Thoracic aorta (tissue), 2 donors: ENCODE measurements around the gene RRBP1. TPM values are rescaled to one million over a fixed set of nuclear protein-coding genes. Genes with fewer than 3 reads are reported as not detected.

ENCODE experiments used
- ATAC-seq: fragments of 150-250 bp; one replicate; pipeline ENCODE4 v1.8.0; 2017; ENCODE audit warnings: low read depth; ENCODE audit not compliant: insufficient number of reproducible peaks, low FRiP score
- DNase-seq: peaks from one replicate; pipeline ENCODE4 v3.0.0-alpha.2; 2020; ENCODE audit warnings: low spot score
- H3K27ac ChIP-seq, 2 donors: fragments of 200-600 bp; sonication (generic); 1 replicate in 1 of 2; 2 replicates in 1 of 2; pipeline ENCODE4 v1.5.1; 2016; ENCODE audit warnings: mild to moderate bottlenecking in 2 of 2, moderate library complexity in 2 of 2
- H3K27me3 ChIP-seq: fragments of 200-600 bp; sonication (generic); replicated peaks from 2 replicates; pipeline ENCODE4 v1.6.0; 2016; ENCODE audit warnings: mild to moderate bottlenecking; ENCODE audit not compliant: insufficient read depth
- H3K36me3 ChIP-seq: fragments of 200-600 bp; sonication (generic); one replicate; pipeline ENCODE4 v1.5.1; 2016
- H3K4me1 ChIP-seq, 2 donors: fragments of 200-600 bp; sonication (generic); 1 replicate in 1 of 2; 2 replicates in 1 of 2; pipeline versions ENCODE4 v1.5.1 to v1.6.0; 2016; ENCODE audit warnings: low read depth in 2 of 2, mild to moderate bottlenecking in 1 of 2; ENCODE audit not compliant: control insufficient read depth in 1 of 2
- H3K4me3 ChIP-seq: fragments of 200-600 bp; sonication (generic); 2 replicates; pipeline ENCODE4 v1.5.1; 2016; ENCODE audit warnings: mild to moderate bottlenecking
- H3K9me3 ChIP-seq: fragments of 200-600 bp; sonication (generic); 2 replicates; pipeline ENCODE4 v1.5.1; 2016
- total RNA-seq, 2 donors: library from RNA; depleted of rRNA; stranded (reverse); fragments of >200 nt; gene quantifications; one replicate each; pipeline versions ENCODE4 v1.1.0 to v1.2.3, GENCODE V29; 2016
- TF ChIP-seq, protein P1 (sequence below): fragments of 200-600 bp; sonication (generic); IDR thresholded peaks from one replicate; pipeline ENCODE4 v1.5.1; 2019; ENCODE audit warnings: antibody characterized with exemption

RRBP1 gene, protein sequence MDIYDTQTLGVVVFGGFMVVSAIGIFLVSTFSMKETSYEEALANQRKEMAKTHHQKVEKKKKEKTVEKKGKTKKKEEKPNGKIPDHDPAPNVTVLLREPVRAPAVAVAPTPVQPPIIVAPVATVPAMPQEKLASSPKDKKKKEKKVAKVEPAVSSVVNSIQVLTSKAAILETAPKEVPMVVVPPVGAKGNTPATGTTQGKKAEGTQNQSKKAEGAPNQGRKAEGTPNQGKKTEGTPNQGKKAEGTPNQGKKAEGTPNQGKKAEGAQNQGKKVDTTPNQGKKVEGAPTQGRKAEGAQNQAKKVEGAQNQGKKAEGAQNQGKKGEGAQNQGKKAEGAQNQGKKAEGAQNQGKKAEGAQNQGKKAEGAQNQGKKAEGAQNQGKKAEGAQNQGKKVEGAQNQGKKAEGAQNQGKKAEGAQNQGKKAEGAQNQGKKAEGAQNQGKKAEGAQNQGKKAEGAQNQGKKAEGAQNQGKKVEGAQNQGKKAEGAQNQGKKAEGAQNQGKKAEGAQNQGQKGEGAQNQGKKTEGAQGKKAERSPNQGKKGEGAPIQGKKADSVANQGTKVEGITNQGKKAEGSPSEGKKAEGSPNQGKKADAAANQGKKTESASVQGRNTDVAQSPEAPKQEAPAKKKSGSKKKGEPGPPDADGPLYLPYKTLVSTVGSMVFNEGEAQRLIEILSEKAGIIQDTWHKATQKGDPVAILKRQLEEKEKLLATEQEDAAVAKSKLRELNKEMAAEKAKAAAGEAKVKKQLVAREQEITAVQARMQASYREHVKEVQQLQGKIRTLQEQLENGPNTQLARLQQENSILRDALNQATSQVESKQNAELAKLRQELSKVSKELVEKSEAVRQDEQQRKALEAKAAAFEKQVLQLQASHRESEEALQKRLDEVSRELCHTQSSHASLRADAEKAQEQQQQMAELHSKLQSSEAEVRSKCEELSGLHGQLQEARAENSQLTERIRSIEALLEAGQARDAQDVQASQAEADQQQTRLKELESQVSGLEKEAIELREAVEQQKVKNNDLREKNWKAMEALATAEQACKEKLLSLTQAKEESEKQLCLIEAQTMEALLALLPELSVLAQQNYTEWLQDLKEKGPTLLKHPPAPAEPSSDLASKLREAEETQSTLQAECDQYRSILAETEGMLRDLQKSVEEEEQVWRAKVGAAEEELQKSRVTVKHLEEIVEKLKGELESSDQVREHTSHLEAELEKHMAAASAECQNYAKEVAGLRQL (N-terminal part only)
- 100 to 1,000 TPM; 113 to 163 TPM for total RNA-seq

DNA sequence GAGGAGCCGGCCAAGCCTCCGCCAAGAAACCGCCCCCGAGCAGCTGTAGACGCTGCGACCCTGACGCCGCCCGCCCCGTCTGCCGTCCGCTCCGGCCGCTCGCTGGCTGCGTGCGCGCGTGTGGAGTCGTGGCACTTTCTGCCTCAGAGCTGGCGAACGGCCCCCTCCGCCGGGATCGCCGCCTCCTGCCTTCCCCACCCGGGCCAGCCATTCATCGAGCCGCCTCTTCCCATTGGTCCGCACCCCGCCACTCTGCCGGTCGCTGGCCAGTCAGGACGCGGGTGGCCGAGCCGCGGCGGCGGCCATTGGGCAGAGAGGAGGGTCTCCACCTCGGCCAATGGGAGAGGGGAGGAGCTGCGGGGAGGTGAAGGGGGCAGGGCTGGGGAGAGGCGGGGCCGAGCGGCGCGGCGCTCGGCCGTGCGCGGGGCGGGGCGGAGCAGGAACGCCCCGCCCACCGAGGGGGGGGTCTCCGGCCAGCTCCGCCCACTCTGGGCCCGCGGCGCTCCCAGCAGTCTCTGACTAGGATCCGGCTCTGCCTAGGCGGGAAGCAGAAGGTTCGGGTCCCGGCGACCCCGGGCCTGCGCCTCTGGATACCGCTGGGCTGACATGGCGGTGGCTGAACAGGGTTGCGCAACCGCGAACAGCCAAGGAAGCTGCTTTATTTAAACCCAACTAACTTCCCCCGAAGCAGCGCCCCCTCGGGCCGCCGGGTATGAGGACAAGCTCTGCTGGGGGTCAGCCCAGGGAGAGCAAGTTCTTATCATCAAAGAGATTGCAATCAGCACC is at the start of gene RRBP1:
Gene RRBP1, minus strand, starts transcription at position 140 of the 786 bp plus-strand sequence. CDS start 21,735 bp downstream, outside the sequence.
- peak; percentile 94 for DNase-seq
- TF ChIP-seq, protein P1, sequence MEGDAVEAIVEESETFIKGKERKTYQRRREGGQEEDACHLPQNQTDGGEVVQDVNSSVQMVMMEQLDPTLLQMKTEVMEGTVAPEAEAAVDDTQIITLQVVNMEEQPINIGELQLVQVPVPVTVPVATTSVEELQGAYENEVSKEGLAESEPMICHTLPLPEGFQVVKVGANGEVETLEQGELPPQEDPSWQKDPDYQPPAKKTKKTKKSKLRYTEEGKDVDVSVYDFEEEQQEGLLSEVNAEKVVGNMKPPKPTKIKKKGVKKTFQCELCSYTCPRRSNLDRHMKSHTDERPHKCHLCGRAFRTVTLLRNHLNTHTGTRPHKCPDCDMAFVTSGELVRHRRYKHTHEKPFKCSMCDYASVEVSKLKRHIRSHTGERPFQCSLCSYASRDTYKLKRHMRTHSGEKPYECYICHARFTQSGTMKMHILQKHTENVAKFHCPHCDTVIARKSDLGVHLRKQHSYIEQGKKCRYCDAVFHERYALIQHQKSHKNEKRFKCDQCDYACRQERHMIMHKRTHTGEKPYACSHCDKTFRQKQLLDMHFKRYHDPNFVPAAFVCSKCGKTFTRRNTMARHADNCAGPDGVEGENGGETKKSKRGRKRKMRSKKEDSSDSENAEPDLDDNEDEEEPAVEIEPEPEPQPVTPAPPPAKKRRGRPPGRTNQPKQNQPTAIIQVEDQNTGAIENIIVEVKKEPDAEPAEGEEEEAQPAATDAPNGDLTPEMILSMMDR: peak; percentile 70
- H3K4me3 ChIP-seq: peak within 1 kb of the TSS; percentile 77
- no peaks in the 10 kb centered on the region for H3K36me3 ChIP-seq
- no peaks in the 10 kb centered on the region for H3K9me3 ChIP-seq
- H3K27ac ChIP-seq: peak within 1 kb of the TSS; percentile 91 to 96
- H3K27me3 ChIP-seq: no peaks in the 10 kb centered on the region
- ATAC-seq: peak; percentile 76
- peaks cover 3 to 24% of the 10 kb centered on the region in 2 donors for H3K4me1 ChIP-seq

DNA sequence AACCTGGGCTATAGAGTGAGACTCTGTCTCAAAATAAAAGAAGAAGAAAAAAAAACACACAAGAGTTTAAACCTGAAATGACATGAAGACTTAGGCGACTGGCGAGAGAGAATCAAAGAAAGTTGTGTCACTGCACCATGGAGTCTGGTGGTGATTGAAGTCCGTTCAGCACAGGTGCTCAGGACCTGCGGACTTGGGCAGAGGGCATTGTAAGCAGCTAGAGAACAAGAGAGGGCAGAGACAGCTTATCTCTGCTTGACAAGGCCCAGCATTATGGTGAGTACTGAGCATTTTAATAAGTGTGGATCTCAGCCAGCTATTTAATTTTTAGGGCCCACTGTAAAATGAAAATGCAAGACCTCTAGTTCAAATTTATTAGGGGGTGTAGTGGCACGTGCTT is 49.2 kb upstream of the RRBP1 start:
- Histone ChIP-seq H3K36me3 (no peaks in the 10 kb centered on the region), H3K27me3 (no peaks in the 10 kb centered on the region), H3K4me1 (no peaks in the 10 kb centered on the region), H3K9me3 (no peaks in the 10 kb centered on the region), H3K4me3 (no peak overlapping the region), H3K27ac (no peak overlapping the region)
- DNase-seq: no peak
- ATAC-seq: no peak
- TF ChIP-seq, protein P1: no peak

DNA sequence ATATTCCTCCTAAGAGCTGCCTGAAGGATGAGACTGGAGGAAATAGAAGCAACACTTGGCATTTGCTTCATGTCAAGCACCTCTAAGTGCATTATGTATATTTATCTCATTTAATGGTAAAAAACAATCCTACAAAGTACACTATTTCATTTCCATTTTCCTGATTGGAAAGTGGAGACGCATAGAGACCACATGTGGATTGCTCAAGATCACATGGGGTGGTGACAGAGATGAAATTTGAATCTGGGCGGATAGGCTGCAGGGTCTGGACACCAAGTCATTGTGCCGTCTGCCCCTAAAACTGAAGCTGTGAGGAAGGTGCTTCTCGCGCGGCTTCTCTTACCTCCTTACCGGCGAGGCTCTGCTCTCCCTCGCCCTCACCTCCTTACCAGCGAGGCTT is 48.0 kb upstream of the RRBP1 start:
- no peaks in the 10 kb centered on the region for H3K36me3 ChIP-seq
- H3K4me1 ChIP-seq: no peaks in the 10 kb centered on the region
- no peaks in the 10 kb centered on the region for H3K27me3 ChIP-seq
- no peak overlapping the region for H3K27ac ChIP-seq
- ATAC-seq (no peak), DNase-seq (no peak)
- no peak overlapping the region for H3K4me3 ChIP-seq
- H3K9me3 ChIP-seq: no peaks in the 10 kb centered on the region
- TF ChIP-seq, protein P1: no peak

DNA sequence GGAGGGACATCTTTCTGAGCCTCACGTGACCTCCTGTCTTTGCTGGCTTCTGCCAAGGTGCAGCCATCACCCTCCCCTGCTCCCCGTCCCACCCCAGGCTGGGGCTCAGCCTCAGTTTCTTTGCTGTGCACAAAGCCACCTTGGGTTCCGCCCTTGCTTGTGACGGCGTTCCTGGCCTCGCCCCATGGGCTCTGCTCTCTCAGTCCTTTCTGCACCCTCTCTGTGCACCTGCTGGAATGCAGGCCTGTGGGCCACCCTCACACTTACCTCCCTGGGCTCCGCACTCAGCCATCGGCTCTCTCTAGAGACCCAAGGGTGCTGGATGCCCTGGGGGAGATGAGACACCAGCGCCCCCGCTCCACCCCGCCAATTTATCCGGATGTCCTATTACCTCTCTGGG is 46.0 kb upstream of the RRBP1 start:
- H3K9me3 ChIP-seq: no peaks in the 10 kb centered on the region
- H3K36me3 ChIP-seq: no peaks in the 10 kb centered on the region
- H3K27ac ChIP-seq: no peak overlapping the region
- DNase-seq: no peak
- no peaks in the 10 kb centered on the region for H3K27me3 ChIP-seq
- no peak for ATAC-seq
- no peaks in the 10 kb centered on the region for H3K4me1 ChIP-seq
- TF ChIP-seq, protein P1: no peak
- no peak overlapping the region for H3K4me3 ChIP-seq
